ENCODE results near the gene QDPR.

DNA sequence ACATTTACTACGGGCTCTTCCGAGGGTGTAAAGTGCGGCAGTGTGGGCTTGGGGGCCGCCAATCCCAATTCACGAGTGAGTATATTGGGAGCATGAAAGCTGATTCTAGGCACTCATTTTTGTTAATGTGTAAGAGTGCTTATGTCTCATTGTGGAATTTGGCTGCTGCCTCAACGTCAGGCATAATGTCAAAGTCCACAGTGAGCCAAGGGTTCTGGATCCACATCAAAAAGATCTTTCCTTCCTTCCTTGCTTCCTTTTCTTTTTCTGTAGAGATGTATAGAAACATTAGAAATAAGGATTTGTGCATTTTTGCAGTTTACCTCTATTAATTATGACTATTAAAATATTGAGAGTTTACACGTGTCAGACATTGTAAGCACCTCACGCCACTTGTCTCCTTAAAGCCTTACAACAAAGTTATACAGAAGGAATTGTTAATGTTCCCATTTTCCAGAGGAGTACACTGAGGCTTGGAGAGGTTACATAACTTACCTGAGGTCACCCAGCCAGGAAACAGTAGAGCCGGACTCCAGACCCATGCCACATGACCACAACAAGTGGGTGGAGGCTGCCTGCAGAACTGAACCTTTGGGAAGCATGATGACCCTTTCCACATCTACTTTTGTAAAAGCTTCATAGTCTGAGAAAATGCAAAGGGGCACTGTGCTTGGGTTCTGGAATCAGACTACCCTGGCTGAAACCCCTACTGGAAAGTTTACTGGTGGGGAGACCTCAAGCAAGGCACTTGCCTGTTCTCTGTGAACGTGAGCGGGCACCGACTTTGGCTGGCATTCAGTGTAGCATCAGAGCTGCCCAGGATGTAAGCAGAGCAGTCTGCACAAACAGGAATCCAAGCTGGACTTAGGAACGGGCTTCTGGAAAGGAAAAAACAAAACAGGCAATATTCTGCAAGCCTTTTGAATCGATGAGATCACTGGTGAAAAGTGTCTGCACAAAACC lies 3.8 kb upstream of the QDPR start:
- TF ChIP-seq, protein P1, sequence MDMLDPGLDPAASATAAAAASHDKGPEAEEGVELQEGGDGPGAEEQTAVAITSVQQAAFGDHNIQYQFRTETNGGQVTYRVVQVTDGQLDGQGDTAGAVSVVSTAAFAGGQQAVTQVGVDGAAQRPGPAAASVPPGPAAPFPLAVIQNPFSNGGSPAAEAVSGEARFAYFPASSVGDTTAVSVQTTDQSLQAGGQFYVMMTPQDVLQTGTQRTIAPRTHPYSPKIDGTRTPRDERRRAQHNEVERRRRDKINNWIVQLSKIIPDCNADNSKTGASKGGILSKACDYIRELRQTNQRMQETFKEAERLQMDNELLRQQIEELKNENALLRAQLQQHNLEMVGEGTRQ (IDR thresholded peaks at IDR 0.05; ENCODE audit: borderline replicate concordance, low read depth, low read length) = no peak
- no peak for TF ChIP-seq CTCF (IDR thresholded peaks at IDR 0.05)
- TF ChIP-seq RFX5 (IDR thresholded peaks at IDR 0.05; ENCODE audit: low read length) = no peak
